ENCODE measurements around the gene TMEM222.

The TMEM222 gene

DNA sequence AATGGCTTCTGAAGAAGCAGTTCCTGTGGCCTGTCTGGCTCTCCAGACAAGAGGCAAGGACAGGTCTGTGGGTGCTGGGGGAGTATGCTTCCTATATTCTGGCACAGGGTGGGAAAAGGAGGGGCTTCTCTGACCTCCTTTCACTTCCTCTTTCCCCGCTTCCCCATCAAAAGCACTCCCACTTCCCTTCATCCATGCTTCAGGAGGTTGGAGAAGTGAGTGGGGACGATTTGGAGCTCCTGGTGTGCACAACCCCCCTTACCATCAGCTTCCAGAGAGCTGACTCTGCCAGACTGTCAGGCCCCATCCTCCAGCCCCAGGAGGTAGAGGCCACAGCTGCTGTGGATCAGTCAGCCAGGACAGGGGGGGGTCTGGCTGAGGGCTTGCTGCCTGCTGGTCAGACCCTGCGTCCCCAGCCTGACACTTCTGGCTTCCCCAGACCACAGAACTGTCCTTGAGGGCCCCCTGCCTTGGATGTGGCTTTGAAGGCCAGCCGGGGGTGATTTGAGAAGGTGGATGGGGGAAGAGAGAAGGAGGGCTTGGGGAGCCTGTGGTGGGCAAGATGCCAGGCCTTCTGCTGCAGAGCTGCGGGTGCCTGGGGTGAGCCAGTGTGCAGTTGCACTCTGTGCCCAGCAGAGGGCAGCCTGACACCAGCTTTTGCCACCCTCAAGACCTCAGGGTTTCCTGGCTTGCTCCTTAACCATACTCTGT lies 21.5 kb upstream of the TMEM222 start:
- Mint-ChIP-seq H3K36me3 (peaks cover 48% of the 10 kb centered on the region), H3K4me1 (no peaks in the 10 kb centered on the region), H3K4me3 (no peak overlapping the region), H3K27ac (no peak overlapping the region), H3K9me3 (no peaks in the 10 kb centered on the region)
- peak; percentile 68 to 83 for DNase-seq (ENCODE audit: low spot score in 2 of 2)
- ATAC-seq = peak; percentile 84

GRCh38 chr1:27301052-27301422 lies 20.9 kb upstream of the TMEM222 start:
- Mint-ChIP-seq H3K9me3 (no peaks in the 10 kb centered on the region), H3K4me1 (no peaks in the 10 kb centered on the region), H3K36me3 (peaks cover 42% of the 10 kb centered on the region), H3K27ac (no peak overlapping the region), H3K4me3 (no peak overlapping the region)
- DNase-seq (ENCODE audit: low spot score in 2 of 2) (no peak), ATAC-seq (no peak)

DNA sequence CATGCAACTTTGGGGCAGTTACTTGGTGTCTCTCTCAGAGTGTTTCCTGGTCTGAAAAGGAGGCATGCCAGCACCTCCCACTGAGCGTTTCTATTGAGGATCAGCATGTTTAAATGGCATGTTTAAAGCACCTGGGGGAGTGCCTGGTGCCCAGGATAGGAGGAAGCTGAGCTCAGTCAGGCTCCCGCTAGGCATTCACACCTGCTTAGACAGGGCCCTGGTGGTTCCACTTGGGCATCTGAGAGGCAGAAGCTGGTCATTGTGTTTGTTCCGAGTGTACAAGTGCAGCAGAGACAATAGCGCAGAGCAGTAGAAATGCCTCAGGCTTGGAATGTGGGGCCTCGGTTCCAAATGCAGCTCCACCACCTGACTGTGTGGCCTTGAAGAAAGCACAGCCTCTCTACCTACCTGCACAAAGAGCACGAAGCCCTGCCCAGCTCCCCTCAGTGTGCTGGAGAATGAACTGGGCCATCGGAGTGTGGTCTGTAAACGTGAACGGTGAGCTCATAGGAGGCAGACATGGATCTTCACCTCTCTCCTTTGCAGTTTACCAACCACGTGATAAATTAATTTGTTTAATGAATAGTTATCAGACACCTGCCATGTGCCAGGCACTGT lies 20.3 kb upstream of the TMEM222 start:
- DNase-seq (ENCODE audit: low spot score in 2 of 2) (no peak), ATAC-seq (no peak)
- H3K36me3 Mint-ChIP-seq = peaks cover 36% of the 10 kb centered on the region
- no peak overlapping the region for H3K4me3 Mint-ChIP-seq
- no peaks in the 10 kb centered on the region for H3K9me3 Mint-ChIP-seq
- no peak overlapping the region for H3K27ac Mint-ChIP-seq
- no peaks in the 10 kb centered on the region for H3K4me1 Mint-ChIP-seq

GRCh38 chr1:27302612-27303011 lies 19.4 kb upstream of the TMEM222 start:
- H3K9me3 Mint-ChIP-seq = no peaks in the 10 kb centered on the region
- H3K4me1 Mint-ChIP-seq = no peaks in the 10 kb centered on the region
- peaks cover 38% of the 10 kb centered on the region for H3K36me3 Mint-ChIP-seq
- H3K4me3 Mint-ChIP-seq = no peak overlapping the region
- ATAC-seq (no peak), DNase-seq (ENCODE audit: low spot score in 2 of 2) (no peak)
- H3K27ac Mint-ChIP-seq = no peak overlapping the region

DNA sequence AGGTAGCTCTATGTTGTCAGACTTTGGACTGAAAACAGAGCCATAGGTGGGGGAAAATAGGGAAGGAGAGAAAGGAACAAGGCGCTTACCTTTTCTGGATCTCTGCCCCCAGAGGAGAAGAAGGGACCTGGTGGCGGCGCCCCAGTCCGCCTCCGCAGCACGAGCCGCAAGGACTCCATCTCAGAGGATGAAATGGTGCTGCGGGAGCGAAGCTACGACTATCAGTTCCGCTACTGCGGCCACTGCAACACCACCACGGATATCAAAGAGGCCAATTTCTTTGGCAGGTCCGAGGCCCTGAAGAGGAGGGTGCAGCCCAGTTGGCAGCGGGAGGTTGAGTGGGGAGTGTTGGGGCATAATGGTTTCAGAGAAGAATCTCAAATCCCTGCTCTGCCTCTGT lies 18.5 kb upstream of the TMEM222 start:
- Mint-ChIP-seq H3K27ac (no peak overlapping the region), H3K4me3 (no peak overlapping the region), H3K4me1 (no peaks in the 10 kb centered on the region), H3K36me3 (peaks cover 29% of the 10 kb centered on the region), H3K9me3 (no peaks in the 10 kb centered on the region)
- no peak for ATAC-seq
- DNase-seq (ENCODE audit: low spot score in 2 of 2) = no peak

DNA sequence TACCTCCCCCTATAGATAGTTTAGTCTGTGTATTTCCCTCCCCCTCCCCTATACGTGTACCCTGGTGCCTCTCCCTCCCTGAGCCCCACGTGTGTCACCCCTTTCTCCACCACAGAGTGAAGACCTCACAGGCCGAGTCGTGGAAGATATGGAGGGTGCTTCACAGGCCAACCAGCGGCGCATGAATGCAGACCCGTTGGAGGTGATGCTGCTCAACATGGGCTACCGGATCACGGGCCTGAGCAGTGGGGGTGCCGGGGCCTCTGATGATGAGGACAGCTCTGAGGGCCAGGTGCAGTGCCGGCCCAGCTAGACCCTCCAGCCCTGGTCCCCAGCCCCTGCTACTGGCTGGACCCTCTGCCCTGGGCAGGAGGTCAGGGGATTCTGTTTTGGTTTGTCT lies 15.9 kb upstream of the TMEM222 start:
- peak; percentile 13 for ATAC-seq
- Mint-ChIP-seq H3K4me3 (no peak overlapping the region), H3K4me1 (no peaks in the 10 kb centered on the region), H3K27ac (no peak overlapping the region), H3K9me3 (no peaks in the 10 kb centered on the region), H3K36me3 (peaks cover 31% of the 10 kb centered on the region)
- DNase-seq (ENCODE audit: low spot score in 2 of 2) = no peak

- H3K4me3 Mint-ChIP-seq = no peak overlapping the region
- H3K9me3 Mint-ChIP-seq = no peaks in the 10 kb centered on the region
- DNase-seq (ENCODE audit: low spot score in 2 of 2) = no peak
- H3K4me1 Mint-ChIP-seq = no peaks in the 10 kb centered on the region
- peak overlapping the region; percentile 32 for H3K27ac Mint-ChIP-seq
- peaks cover 24% of the 10 kb centered on the region for H3K36me3 Mint-ChIP-seq
- ATAC-seq = peak; percentile 24
Measured at GRCh38 chr1:27306892-27307761, 14.8 kb upstream of the TMEM222 start.

DNA sequence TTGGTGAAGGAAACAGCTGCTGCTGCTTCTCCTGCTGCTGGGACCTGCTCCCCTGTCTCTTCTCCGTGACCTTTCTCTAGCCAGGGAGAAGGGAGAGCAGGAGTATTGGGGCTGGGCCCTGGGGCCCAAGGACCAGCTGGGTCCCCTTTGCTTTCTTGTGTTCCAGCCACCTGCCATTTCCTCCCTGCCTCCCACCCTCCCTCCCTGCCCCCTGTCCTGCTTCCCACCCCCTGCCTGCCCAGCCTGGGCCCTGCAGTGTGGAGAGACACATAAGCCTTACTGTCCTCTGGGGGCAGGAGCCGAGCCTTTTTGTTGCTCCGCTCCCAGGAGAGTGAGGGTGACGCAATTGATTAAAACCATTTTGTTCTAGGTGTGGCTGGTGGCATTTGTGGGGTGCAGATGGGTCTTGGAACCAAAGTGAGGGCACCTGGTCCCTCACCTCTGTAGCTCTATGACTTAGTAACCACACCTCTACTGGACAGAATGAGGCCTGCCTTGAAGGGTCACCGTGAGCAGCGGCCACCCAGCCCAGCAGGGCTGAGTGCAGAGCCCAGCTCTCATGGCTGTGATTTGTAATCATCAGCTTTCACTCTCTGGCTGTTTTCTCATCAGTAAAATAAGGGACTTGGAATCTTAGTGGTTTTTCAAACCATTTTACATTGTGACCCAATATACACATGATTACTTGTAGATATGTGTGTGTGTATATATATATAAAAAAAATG lies 13.9 kb upstream of the TMEM222 start:
- no peak for ATAC-seq
- Mint-ChIP-seq H3K27ac (no peak overlapping the region), H3K9me3 (no peaks in the 10 kb centered on the region), H3K4me1 (no peaks in the 10 kb centered on the region), H3K4me3 (no peak overlapping the region), H3K36me3 (peaks cover 15% of the 10 kb centered on the region)
- no peak for DNase-seq (ENCODE audit: low spot score in 2 of 2)

GRCh38 chr1:27314169-27314568 lies 7.8 kb upstream of the TMEM222 start:
- H3K36me3 Mint-ChIP-seq = peaks cover 5% of the 10 kb centered on the region
- H3K27ac Mint-ChIP-seq = no peak overlapping the region
- no peak overlapping the region for H3K4me3 Mint-ChIP-seq
- ATAC-seq = no peak
- no peaks in the 10 kb centered on the region for H3K4me1 Mint-ChIP-seq
- no peak for DNase-seq (ENCODE audit: low spot score in 2 of 2)
- no peaks in the 10 kb centered on the region for H3K9me3 Mint-ChIP-seq

- H3K36me3 Mint-ChIP-seq = peaks cover 5% of the 10 kb centered on the region
- ATAC-seq (no peak), DNase-seq (ENCODE audit: low spot score in 2 of 2) (no peak)
- no peak overlapping the region for H3K27ac Mint-ChIP-seq
- no peaks in the 10 kb centered on the region for H3K9me3 Mint-ChIP-seq
- no peak overlapping the region for H3K4me3 Mint-ChIP-seq
- no peaks in the 10 kb centered on the region for H3K4me1 Mint-ChIP-seq
Measured at GRCh38 chr1:27314737-27315136, 7.2 kb upstream of the TMEM222 start.

DNA sequence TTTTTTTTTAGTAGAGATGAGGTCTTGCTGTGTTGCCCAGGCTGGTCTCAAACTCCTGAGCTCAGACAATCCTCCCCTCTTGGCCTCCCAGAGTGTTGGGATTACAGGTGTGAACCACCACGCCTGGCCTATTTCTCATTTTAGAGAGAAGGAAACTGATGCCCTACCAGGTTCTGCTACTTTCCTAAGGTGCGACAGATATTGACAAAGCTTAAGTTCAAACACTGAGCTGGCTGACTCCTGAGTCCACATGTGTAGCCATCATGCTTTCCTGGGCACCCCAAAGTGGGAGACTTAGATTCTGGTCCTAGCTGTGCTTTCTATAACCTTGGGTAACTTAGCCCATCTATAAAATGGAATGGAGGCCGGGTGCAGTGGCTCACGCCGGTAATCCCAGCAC lies 5.1 kb upstream of the TMEM222 start:
- ATAC-seq (no peak), DNase-seq (ENCODE audit: low spot score in 2 of 2) (no peak)
- Mint-ChIP-seq H3K4me3 (no peak overlapping the region), H3K9me3 (no peaks in the 10 kb centered on the region), H3K27ac (no peak overlapping the region), H3K36me3 (peaks cover 4% of the 10 kb centered on the region), H3K4me1 (peaks cover 11% of the 10 kb centered on the region)

- Mint-ChIP-seq H3K9me3 (no peaks in the 10 kb centered on the region), H3K36me3 (peaks cover 4% of the 10 kb centered on the region), H3K4me1 (peaks cover 14% of the 10 kb centered on the region), H3K4me3 (no peak overlapping the region), H3K27ac (no peak overlapping the region)
- ATAC-seq (no peak), DNase-seq (ENCODE audit: low spot score in 2 of 2) (no peak)
Measured at GRCh38 chr1:27318136-27318535, 3.8 kb upstream of the TMEM222 start.

- ATAC-seq (no peak), DNase-seq (ENCODE audit: low spot score in 2 of 2) (no peak)
- Mint-ChIP-seq H3K9me3 (no peaks in the 10 kb centered on the region), H3K36me3 (peaks cover 9% of the 10 kb centered on the region), H3K4me1 (peaks cover 19% of the 10 kb centered on the region), H3K27ac (no peak overlapping the region), H3K4me3 (no peak overlapping the region)
Measured at GRCh38 chr1:27318596-27318995, 3.4 kb upstream of the TMEM222 start.

GRCh38 chr1:27322569-27323240 lies 742 bp downstream of the TMEM222 start:
- peaks cover 38% of the 10 kb centered on the region for H3K4me1 Mint-ChIP-seq
- DNase-seq (ENCODE audit: low spot score in 2 of 2) = no peak
- H3K36me3 Mint-ChIP-seq = peaks cover 44% of the 10 kb centered on the region
- H3K9me3 Mint-ChIP-seq = no peaks in the 10 kb centered on the region
- H3K27ac Mint-ChIP-seq = peak overlapping the region; percentile 93
- H3K4me3 Mint-ChIP-seq = peak overlapping the region; percentile 89
- no peak for ATAC-seq

- Mint-ChIP-seq H3K27ac (no peak overlapping the region), H3K4me1 (peaks cover 54% of the 10 kb centered on the region), H3K4me3 (no peak overlapping the region), H3K9me3 (no peaks in the 10 kb centered on the region), H3K36me3 (peaks cover 58% of the 10 kb centered on the region)
- DNase-seq (ENCODE audit: low spot score in 2 of 2) = no peak
- no peak for ATAC-seq
Measured at GRCh38 chr1:27325286-27325685, 3.3 kb downstream of the TMEM222 start.

All from stimulated activated effector memory CD8-positive, alpha-beta T cell treated with anti-CD3 and anti-CD28 coated beads, Interleukin-12 subunit alpha, Interleukin-12 subunit beta, amount 100 ng/mL, for 72 hours (primary cell).